GM23338 (cell line): ENCODE results near the gene ZNF438. TPM values are rescaled to one million over a fixed set of nuclear protein-coding genes. Genes with fewer than 3 reads are reported as not detected.
A peak's percentile ranks its signal among the peaks of the same experiment; 100 is the strongest.
"Not testable (repeated sequence)": the region's sequence is repeated elsewhere in the genome, so short reads cannot be mapped to it uniquely, and the experiment has no call there.

Source experiments
- ATAC-seq: fragments of 200-7000 bp; cut with Tn5 transposase; 3 replicates; pipeline ENCODE4 v1.9.1; 2020
- DNase-seq: peaks from one replicate; pipeline ENCODE4 v3.0.0-alpha.2; 2015; ENCODE audit warnings: low spot score
- H2AFZ ChIP-seq: fragments of 200-600 bp; sonication (generic); 2 replicates; pipeline ENCODE4 v1.8.0; 2016; ENCODE audit warnings: antibody characterized with exemption, mild to moderate bottlenecking, moderate library complexity
- H3F3A ChIP-seq: fragments of 200-600 bp; sonication (generic); replicated peaks from 2 replicates; pipeline ENCODE4 v1.8.0; 2017; ENCODE audit warnings: antibody characterized with exemption, mixed run types, low read depth
- H3K27ac ChIP-seq: fragments of 200-600 bp; sonication (generic); 2 replicates; pipeline ENCODE4 v1.6.1; 2016; ENCODE audit warnings: low read depth
- H3K27me3 ChIP-seq: fragments of 200-600 bp; sonication (generic); 2 replicates; pipeline ENCODE4 v1.8.0; 2016; ENCODE audit warnings: mild to moderate bottlenecking, mixed run types, moderate library complexity; ENCODE audit not compliant: insufficient read depth
- H3K36me3 ChIP-seq: fragments of 200-600 bp; sonication (generic); 2 replicates; pipeline ENCODE4 v1.8.0; 2016; ENCODE audit warnings: mild to moderate bottlenecking; ENCODE audit not compliant: insufficient read depth
- H3K4me1 ChIP-seq: fragments of 200-600 bp; sonication (generic); 2 replicates; pipeline ENCODE4 v1.8.0; 2016; ENCODE audit warnings: mild to moderate bottlenecking, moderate library complexity; ENCODE audit not compliant: insufficient read depth
- H3K4me2 ChIP-seq: fragments of 200-600 bp; sonication (generic); 2 replicates; pipeline ENCODE4 v1.7.1; 2017; ENCODE audit warnings: mixed run types
- H3K4me3 ChIP-seq: fragments of 200-600 bp; sonication (generic); 2 replicates; pipeline ENCODE4 v1.6.1; 2016; ENCODE audit warnings: mixed run types
- H3K79me2 ChIP-seq: fragments of 200-600 bp; sonication (generic); replicated peaks from 2 replicates; pipeline ENCODE4 v1.8.0; 2017; ENCODE audit warnings: mild to moderate bottlenecking; ENCODE audit not compliant: insufficient read depth
- H3K9me2 ChIP-seq: fragments of 200-600 bp; sonication (generic); 2 replicates; pipeline ENCODE4 v1.8.0; 2017; ENCODE audit not compliant: insufficient read depth
- H4K20me1 ChIP-seq: fragments of 200-600 bp; sonication (generic); replicated peaks from 2 replicates; pipeline ENCODE4 v1.8.0; 2017; ENCODE audit warnings: mild to moderate bottlenecking; ENCODE audit not compliant: insufficient read depth
- H3K27ac Mint-ChIP-seq: 2 replicates; pipeline ENCODE4 v1.8.0; 2020; ENCODE audit warnings: inconsistent platforms, mild to moderate bottlenecking, moderate library complexity, mixed read lengths
- H3K27me3 Mint-ChIP-seq: 3 replicates; pipeline ENCODE4 v1.8.0; 2022; ENCODE audit warnings: low read depth, mild to moderate bottlenecking, moderate library complexity, mixed read lengths, inconsistent platforms; ENCODE audit not compliant: insufficient read depth, poor library complexity
- H3K36me3 Mint-ChIP-seq: 3 replicates; pipeline ENCODE4 v1.8.0; 2021; ENCODE audit warnings: low read depth, mild to moderate bottlenecking, inconsistent platforms, moderate library complexity, mixed read lengths
- H3K4me1 Mint-ChIP-seq: 3 replicates; pipeline ENCODE4 v1.8.0; 2020; ENCODE audit warnings: mild to moderate bottlenecking, inconsistent platforms, mixed read lengths
- H3K4me3 Mint-ChIP-seq: 3 replicates; pipeline ENCODE4 v1.8.0; 2021; ENCODE audit warnings: moderate library complexity, mild to moderate bottlenecking, inconsistent platforms, mixed read lengths
- H3K9me3 Mint-ChIP-seq: 3 replicates; pipeline ENCODE4 v1.8.0; 2020; ENCODE audit warnings: moderate library complexity, mild to moderate bottlenecking, inconsistent platforms, mixed read lengths
- ETS1 ChIP-seq: IDR thresholded peaks from 2 replicates; pipeline ENCODE4 v1.6.1; 2016; ENCODE audit warnings: antibody characterized with exemption
- EZH2phosphoT487 ChIP-seq: fragments of 200-600 bp; sonication (generic); IDR thresholded peaks from one replicate; pipeline ENCODE4 v1.8.1; 2018; ENCODE audit warnings: antibody characterized with exemption; ENCODE audit not compliant: unreplicated experiment
- POLR2AphosphoS5 ChIP-seq: IDR thresholded peaks from 2 replicates; pipeline ENCODE4 v1.6.1; 2016; ENCODE audit warnings: antibody characterized with exemption, low read depth
- REST ChIP-seq: IDR thresholded peaks from one replicate; pipeline ENCODE4 v1.6.1; 2018; ENCODE audit warnings: antibody characterized with exemption; ENCODE audit not compliant: unreplicated experiment
- STAT1 ChIP-seq: IDR thresholded peaks from one replicate; pipeline ENCODE4 v1.6.1; 2016; ENCODE audit warnings: antibody characterized with exemption; ENCODE audit not compliant: unreplicated experiment
- ZNF114 ChIP-seq: fragments of 250-450 bp; sonication (Bioruptor Pico); IDR thresholded peaks from 2 replicates; pipeline ENCODE4 v1.5.0; 2020; ENCODE audit warnings: mild to moderate bottlenecking, moderate library complexity
- polyA plus RNA-seq: library from polyadenylated mRNA; unstranded; fragments of >200 nt; fragmentation: Nextera tagmentation; extraction: Ambion mirVana; gene quantifications from 2 replicates; pipeline ENCODE4 v1.2.1, GENCODE V29; 2016
- total RNA-seq: library from RNA; depleted of rRNA; stranded (reverse); fragments of >200 nt; shearing (Covaris generic); gene quantifications from 2 replicates; pipeline ENCODE4 v1.2.3, GENCODE V29; 2014

Gene ZNF438
- total and polyA plus RNA-seq, 2 experiments from 2014 or later = 0.91 to 0.94 TPM

- peaks cover 46% of the 10 kb centered on the region for H3K9me3 Mint-ChIP-seq
- H3K4me1 ChIP-seq, H3F3A ChIP-seq, H3K4me1 Mint-ChIP-seq, H4K20me1 ChIP-seq, H3K4me2 ChIP-seq, ATAC-seq, H3K27ac ChIP-seq, H3K27me3 ChIP-seq, H3K79me2 ChIP-seq, H2AFZ ChIP-seq, H3K27me3 Mint-ChIP-seq, H3K4me3 Mint-ChIP-seq, H3K4me3 ChIP-seq, DNase-seq, H3K27ac Mint-ChIP-seq, H3K9me2 ChIP-seq, H3K36me3 ChIP-seq: not testable (repeated sequence)
- H3K36me3 Mint-ChIP-seq = peaks cover 52% of the 10 kb centered on the region
Observed at GRCh38 chr10:30901487-30901886, 130.2 kb downstream of the ZNF438 start.

- H3K27me3 Mint-ChIP-seq = peaks cover 2% of the 10 kb centered on the region
- H3K36me3 ChIP-seq = peaks cover 3% of the 10 kb centered on the region; the same call in 1 of the 2 replicates
- no peaks in the 10 kb centered on the region for H3K9me2 ChIP-seq
- DNase-seq (no peak), ATAC-seq (no peak)
- H3K4me1 Mint-ChIP-seq = peaks cover 4% of the 10 kb centered on the region; the same call in 2 of the 3 replicates
- no peaks in the 10 kb centered on the region for H3K4me1 ChIP-seq
- no peak overlapping the region for H3K4me2 ChIP-seq
- H3F3A ChIP-seq = no peaks in the 10 kb centered on the region
- peak; percentile 20 for TF ChIP-seq REST
- TF ChIP-seq STAT1 = no peak
- no peaks in the 10 kb centered on the region for H3K79me2 ChIP-seq
- H3K27ac Mint-ChIP-seq = no peak overlapping the region
- no peak overlapping the region for H3K27ac ChIP-seq
- peaks cover 43% of the 10 kb centered on the region for H3K36me3 Mint-ChIP-seq
- peaks cover 40% of the 10 kb centered on the region for H3K9me3 Mint-ChIP-seq
- H2AFZ ChIP-seq = no peak overlapping the region
- H3K4me3 ChIP-seq = no peak overlapping the region
- no peaks in the 10 kb centered on the region for H4K20me1 ChIP-seq
- no peak overlapping the region for H3K4me3 Mint-ChIP-seq
- H3K27me3 ChIP-seq = no peaks in the 10 kb centered on the region
Observed at GRCh38 chr10:30898964-30899363, 132.7 kb downstream of the ZNF438 start.

GRCh38 chr10:30897547-30897946 lies 134.1 kb downstream of the ZNF438 start:
- no peaks in the 10 kb centered on the region for H3K4me1 ChIP-seq
- Mint-ChIP-seq H3K4me3 (no peak overlapping the region), H3K27me3 (peaks cover 2% of the 10 kb centered on the region), H3K27ac (no peak overlapping the region), H3K4me1 (peaks cover 4% of the 10 kb centered on the region; the same call in 2 of the 3 replicates), H3K36me3 (peaks cover 34% of the 10 kb centered on the region), H3K9me3 (peaks cover 31% of the 10 kb centered on the region)
- no peak overlapping the region for H3K27ac ChIP-seq
- H3K27me3 ChIP-seq = no peaks in the 10 kb centered on the region
- no peak overlapping the region for H3K4me2 ChIP-seq
- no peaks in the 10 kb centered on the region for H3K9me2 ChIP-seq
- H2AFZ ChIP-seq = no peak overlapping the region
- no peaks in the 10 kb centered on the region for H3K79me2 ChIP-seq
- no peak for ATAC-seq
- no peak for DNase-seq
- H3K4me3 ChIP-seq = no peak overlapping the region
- no peaks in the 10 kb centered on the region for H4K20me1 ChIP-seq
- no peaks in the 10 kb centered on the region for H3F3A ChIP-seq
- H3K36me3 ChIP-seq = peaks cover 3% of the 10 kb centered on the region; the same call in 1 of the 2 replicates
- TF ChIP-seq EZH2phosphoT487 = no peak
- TF ChIP-seq ETS1 = no peak
- TF ChIP-seq POLR2AphosphoS5 = no peak
- TF ChIP-seq ZNF114 = no peak
